DOHH2 (cell line): ENCODE measurements around the gene EHBP1L1.

ENCODE experiments used
- CTCF ChIP-seq: fragments of 200-600 bp; sonication (generic); IDR thresholded peaks from one replicate; pipeline ENCODE4 v1.5.1; 2014; ENCODE audit warnings: antibody characterized with exemption, mild to moderate bottlenecking, low read depth, low read length; ENCODE audit not compliant: poor library complexity, severe bottlenecking
- EZH2phosphoT487 ChIP-seq: fragments of 200-600 bp; sonication (generic); IDR thresholded peaks from 2 replicates; pipeline ENCODE4 v1.6.1; 2017; ENCODE audit warnings: borderline replicate concordance, mild to moderate bottlenecking, antibody characterized with exemption, low read length, moderate library complexity, mixed read lengths

DNA sequence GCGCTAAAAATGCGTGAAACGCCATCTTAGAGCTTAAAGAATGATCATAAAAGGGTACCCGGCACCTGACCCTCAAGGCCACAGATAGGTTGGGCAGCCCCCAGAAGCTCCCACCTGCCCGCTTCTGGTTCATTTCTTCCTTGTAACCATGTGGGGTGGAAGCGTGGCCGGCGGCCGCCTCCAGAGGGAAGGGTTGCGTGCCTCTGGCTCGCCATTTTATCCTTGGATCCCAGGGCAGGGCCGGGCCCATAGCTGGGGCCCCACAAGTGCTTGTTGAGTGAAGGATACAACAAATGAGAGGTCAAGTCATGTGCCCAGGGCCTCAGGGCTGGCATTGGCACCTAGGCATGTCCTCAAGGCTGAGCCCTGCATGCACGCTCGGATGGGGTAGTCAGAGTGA, 45.6 kb downstream of the EHBP1L1 start:
- TF ChIP-seq CTCF (no peak), EZH2phosphoT487 (no peak)
